GM21737 (cell line): ENCODE data around the gene KIF12.

Experiments used
- ATAC-seq: cut with Tn5 transposase; IDR thresholded peaks from one replicate; pipeline ENCODE4 v1.9.1; 2021; ENCODE audit warnings: mild to moderate bottlenecking, moderate library complexity; ENCODE audit not compliant: unreplicated experiment

KIF12 gene

DNA sequence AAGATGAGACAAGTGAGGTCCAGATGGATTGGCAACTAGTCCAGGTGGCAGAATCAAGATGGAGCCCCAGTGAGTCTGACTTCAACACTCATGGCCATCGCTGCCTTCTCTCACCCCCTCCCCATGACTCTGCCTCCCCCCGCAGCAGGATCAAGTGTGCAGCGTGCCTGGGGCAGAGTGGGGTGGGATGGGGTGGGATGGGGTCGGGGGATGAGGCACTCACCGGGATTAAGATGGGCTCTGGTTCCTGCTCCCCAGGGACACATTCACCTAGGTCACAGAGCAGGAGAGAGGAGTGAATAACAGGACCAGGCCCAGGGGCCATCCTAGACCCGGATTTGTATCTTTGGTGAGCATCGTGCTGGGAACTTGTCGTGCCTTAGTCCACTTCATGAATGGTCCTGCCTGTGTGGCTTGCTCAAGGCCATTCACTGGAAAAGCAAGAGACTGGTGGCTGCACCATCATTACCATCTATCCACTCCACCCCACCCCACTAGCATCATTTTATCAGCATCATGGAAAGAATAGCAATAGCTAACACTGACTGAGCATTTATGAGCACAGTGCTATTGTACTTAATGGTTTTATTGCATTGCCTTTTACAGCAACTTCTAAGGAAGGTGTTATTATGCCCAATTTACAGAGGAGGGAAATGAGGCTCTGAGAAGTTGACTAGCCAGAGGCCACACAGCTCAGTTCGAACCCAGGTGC lies 29.5 kb downstream of the KIF12 start:
- ATAC-seq, result no peak

DNA sequence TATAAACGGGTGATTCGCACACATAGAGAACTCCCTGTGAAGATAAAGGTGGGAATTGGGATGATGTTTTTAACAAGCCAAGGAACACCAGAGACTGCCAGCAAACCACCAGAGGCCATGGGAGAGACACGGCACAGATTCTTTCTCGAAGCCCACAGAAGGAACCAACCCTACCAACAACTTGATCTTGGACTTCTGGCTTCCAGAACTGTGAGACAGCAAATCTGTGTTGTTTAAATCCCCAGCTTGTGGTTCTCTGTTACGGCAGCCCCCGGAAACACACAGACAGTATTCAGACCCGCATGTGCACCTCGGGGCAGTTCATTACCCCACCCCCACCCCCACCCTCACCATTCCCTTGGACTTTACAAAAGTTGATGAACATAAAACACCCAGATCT lies 33.8 kb downstream of the KIF12 start:
- no peak for ATAC-seq

DNA sequence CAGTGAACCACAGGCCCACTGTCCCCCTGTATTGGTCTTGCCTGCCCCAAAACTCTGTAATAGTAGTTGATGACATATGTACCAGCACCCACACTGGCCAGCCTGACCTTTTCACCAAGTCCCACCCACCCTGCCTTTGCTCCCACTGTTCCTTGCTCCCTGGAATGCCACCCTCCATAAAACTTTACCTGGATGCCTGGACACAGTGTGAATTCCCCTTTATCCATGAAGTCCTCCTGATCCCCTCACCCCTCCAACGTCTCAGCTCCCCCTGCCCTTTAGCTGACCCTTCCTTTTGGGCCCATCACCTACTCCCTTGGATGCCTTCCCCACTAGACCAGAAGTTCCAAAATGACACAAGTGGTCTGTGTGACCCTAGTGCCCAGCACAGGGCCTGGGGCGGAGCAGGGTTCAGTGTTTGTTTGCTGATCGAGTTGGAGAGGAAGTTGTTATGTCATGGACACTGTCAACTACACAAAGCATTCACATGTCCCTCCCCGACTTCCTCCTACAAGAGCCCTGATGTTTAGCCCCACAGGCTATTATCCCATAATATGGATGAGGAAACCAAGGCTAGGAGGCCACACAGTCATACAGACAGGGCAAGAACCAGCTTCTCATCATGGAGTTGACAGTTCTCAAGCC lies 37.1 kb downstream of the KIF12 start:
- ATAC-seq, result no peak

DNA sequence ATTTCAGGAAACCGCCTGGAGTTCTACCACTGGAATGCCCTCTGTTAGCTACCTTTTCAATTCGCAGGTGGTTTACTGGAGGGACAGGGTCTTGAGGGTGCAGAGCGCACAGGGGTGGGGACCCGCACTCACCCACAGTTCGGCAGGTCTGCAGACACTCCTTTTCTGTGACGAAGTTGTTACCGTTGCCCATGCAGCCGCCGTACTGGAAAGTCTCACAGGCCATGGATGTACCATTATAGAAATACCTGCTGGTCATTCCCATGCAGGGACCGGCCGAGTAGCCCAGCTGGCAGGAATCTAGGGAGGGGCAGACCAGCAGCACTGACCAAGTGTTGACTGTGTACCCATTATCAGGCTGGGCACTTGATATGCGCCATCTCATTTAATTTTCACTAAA lies 37.8 kb downstream of the KIF12 start:
- no peak for ATAC-seq

DNA sequence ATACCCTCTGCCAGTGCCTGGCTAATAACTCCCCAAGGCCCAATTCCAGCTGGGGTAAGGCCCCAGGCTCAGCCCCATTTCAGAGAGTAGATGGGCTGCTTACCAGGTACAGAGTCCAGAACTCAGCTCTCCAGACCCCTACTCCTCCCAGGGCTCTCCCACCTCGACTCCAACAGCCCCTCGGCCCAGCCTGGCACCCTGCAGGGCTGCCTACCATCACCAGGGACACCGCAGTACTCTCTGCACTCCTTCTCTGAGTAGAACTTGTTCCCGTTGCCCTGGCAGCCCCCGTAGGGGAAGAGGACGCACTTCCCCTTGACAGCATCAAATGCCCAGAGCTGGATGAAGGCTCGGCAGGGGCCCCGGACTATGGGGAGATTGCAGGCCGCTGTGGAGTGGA lies 38.4 kb downstream of the KIF12 start:
- no peak for ATAC-seq

DNA sequence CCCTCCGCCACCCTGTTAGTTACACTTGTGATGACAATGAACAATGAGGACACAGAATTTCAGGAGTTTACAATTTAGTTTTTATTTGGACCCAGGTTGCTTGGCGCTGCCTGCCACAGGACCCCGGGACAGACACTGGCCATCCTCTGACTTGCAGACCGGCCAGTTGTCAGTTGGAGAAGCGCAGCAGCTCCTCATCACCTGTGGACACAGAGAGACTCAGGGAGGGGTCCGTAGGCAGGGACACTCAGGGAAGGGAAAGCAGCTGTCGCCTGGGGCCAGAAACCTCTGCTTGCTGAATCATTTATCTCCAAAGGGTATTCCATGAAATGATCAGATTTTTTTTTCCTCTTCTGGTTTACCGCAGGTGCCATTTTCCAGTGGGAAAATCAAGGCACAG lies 39.0 kb downstream of the KIF12 start:
- ATAC-seq, result no peak

DNA sequence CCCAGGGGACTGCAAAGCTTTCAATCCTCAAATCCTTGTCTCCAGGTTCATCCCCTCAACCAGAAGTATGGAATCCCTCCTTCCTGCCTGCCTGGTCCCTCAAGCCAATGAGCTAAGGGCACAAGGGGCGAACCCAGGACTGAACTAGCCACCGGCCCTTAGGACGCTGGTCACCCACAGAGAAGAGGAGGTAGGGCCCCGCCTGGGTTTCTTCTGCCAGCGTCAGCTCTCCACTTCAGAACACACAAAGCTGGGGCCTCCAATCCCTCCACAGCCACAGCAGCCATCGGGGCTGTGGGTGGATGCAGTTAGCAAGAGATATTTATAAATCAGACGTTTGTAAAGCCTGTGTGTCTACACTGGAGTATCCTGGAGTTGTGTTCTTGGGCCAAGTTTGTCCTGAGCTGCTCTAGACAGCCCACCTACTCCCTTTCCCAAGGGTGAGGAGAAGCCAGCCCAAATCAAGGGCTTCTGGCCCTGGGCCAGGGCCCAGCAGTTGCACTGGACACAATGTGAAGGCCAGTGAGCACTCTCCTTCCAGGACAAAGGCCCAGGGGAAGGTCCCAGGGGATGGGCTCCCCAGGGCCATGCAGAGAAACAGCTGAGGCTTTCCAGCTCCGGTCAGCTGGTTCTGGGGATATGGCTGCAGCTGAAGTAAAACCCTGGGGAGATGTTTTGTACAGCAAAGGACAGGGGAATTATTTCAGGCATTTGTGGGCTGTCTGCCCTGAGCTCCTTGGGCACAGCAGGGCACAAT lies 39.9 kb downstream of the KIF12 start:
- no peak for ATAC-seq

DNA sequence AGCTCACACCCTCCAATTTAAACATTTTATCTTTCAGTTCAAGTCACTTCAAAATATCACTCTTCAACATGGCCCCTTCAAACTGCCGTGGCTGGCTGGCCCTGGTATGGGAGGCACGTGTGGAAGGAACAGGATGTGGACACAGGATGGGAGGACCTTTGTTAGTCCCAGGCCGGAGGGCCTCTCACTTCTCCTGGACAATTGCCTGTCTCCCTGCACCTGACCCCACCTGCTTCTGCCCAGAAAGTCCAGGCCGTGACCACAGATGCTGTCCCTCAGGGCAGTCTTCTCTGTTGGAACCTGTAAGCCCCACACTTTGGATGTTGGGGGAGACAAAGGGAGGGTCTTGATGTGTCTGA lies 40.4 kb downstream of the KIF12 start:
- no peak for ATAC-seq

DNA sequence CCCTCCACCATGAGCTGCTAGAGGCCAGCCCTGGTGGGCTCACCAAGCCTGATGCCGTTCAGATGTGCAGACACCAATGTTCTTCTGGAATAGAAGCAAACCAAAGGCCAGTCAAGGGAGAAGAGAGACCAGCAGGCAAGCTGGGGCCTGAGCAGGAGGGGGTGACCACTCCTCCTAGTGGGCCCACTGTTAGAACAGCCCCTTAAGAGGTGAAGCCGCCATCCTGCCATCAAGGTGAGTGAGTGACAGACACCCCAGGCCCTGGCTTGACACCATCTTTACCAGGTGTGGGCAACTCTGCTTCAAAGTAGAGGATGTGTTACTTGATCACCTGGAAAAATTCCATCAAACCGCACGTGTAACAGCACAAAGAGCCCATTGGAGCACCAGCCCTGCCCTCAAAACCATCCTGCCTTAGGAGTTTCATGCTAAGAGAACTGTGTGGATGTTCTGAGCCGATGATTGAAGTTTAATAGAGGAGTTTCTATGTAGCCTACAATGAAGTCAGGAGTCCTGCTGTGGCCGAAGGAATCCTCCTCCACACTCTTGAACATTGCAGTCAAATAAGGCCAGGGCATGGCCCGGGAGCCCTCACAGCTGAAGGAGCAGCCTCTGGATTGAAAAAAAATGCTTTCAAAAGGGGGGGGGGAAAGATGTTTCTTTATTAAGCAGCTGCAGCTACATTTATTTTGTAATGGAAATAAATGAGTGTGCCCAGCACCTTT lies 41.8 kb downstream of the KIF12 start:
- ATAC-seq, result no peak

DNA sequence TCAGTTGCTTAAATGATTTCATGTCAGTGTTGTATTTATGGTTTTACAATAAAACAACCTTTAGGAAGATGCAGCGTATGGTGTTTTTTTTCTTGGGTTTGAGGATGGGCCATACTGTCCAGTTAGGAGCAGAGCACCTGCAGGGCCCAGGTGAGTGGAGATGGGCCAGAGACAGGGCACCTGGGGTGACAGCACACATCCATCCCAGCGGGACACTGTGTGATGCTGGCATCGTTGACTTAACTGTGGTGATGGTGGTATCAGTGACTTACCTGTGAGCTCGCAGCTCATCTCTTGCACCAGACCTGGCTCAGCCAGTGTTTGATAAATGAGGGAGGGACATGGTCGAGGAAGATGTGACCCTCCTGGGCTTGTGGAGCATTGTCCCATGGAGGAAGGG lies 42.6 kb downstream of the KIF12 start:
- no peak for ATAC-seq

DNA sequence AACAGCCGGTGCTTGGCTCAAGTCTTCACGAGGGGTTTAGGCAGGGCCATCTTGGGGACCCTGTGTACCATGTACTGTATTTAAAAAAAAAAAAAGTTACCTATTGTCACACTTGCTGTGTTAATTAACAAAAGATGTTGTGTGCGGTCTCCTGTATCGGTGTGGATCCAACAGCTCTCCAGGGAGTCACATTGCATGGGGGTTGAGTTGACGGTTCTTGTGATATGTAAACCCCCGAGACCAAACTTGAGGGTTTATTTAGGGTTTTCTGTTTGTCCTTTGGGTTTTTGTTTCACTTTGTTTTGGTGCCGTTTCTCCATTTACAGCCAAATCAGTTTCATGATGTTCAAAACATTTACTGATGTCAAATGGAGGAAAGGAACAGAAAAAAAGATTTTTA lies 43.2 kb downstream of the KIF12 start:
- no peak for ATAC-seq

DNA sequence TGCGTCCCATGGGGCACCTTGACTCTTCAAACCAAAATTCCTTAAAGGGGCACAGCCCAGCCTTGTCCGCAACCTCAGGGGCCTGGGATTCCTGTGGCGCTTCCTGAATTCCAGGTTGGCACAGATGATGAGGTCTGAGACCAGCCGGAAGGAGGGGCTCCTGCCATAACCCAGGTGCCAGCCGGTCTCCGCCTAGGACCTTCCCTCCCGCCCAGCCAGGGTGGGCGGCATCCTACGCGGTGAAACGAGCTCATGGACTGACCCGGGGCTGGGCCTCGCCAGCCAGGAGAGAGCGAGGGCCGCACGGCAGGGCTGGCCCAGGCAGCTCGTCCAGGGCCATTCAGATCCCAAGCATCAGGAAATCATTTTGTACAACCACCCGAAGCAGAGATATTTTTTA lies 44.0 kb downstream of the KIF12 start:
- ATAC-seq, result no peak

DNA sequence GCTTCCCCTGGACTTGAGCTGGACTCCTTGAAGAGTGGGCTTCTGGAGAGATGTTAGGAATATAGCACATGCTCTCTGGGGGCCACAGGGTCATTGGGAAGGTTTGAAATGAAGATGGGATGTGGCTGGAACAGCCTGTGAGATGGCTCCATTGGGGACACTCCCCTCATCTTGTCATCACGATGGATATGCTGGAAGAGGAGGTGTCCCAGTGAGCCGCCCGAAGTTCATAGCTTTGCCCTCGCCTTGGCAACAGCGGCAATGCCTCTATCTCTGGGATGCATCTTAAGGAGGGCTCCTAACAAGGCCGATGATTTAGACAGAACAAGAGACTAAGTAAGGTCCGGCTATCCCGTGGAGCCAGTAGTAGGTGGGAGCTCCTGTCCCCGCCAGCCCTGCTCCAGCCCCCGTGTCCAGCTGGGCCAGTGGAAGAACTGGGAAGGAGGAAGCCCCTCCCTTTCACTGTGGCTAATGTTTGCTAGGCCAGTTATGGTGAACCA lies 44.9 kb downstream of the KIF12 start:
- no peak for ATAC-seq

DNA sequence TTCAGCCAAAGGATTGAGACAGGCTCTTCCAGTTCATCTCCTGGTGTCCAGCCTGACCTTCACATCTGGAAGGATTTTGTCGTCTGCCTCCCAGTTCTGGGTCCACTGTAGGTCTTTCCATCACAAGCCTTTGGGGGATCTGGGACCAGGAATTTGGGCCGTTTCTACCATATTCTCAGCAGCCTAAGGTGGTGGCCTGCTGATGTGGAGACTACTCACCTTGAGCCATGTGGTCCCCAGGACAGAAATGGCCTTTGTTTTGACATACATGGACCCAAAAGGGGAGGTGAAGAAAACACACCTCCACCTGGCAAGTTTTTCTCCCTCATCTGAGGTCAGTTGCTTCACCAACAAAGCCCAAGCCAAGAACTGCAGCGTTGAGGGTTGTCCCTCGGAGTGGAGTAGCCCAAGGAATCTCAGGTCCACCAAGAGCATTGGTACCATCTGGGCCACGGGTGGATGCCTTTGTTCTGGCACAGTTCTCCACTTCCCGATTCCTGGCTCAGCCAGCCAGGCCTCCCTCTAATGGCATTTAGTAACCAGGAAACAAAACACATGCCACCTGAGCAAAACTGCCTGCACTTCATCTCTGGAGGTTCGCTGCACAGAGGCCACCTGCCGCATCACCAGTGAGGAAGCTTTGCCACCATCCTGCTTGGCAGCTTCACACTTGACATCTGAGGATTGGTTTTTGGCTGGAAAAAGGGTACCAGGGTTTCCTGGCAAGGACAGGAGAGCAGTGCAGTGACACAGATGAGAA lies 45.7 kb downstream of the KIF12 start:
- no peak for ATAC-seq

DNA sequence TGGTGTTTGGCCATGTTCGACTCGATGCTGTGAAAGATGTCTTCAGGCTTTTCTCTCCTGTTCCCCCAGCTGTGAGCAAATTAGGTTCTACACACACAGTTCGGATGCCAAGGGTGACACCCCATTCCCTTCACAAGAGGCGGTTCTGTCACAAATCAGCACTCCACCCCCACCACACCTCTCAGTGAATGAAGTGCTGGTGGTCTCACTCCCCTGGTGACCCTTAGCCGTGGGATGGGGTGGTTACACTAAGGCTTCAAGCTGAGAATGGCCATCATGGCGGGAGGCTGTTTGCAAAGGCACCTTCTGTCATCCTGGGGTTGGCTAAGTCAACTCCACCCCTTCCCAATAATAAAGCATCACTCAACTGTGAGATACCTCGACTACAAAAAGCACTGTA lies 47.4 kb downstream of the KIF12 start:
- no peak for ATAC-seq

DNA sequence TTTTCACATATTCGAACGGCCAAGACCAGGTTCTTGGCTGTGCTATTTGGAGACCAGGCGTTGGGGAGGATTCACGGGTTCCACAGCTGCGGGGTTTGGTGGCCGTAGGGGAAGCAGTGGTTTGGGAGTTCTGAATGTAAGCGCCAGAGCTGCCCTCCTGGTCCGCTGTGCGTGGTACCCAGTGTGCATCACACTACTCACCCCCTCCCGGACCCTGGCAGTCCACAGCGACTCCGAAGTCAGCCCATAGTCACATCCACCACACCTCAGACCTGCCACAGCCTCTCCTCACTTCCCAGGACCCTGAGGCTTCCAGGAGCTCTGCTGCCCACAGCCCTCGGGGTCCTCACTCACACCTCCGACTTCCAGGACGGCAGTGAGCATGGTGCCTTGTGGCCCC lies 47.8 kb downstream of the KIF12 start:
- no peak for ATAC-seq

DNA sequence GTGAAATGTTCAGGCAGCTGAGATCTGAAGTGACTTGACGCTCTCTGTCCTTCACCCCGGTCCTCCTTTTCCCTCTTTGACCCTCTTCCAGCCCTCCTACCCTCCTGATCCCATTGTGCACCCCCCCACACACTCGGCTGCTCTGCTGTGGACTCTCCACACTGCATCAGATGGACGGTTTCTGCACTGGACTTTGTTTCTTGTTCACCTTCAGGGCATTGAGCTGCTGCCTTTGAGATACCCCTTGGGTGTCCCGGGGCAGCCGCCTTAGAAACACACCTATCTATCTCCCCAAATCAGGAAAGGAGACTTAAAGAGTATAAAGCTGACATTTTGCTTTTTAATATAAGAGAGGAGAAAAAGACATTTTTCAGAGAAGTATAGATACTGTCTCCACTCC lies 48.4 kb downstream of the KIF12 start:
- no peak for ATAC-seq

DNA sequence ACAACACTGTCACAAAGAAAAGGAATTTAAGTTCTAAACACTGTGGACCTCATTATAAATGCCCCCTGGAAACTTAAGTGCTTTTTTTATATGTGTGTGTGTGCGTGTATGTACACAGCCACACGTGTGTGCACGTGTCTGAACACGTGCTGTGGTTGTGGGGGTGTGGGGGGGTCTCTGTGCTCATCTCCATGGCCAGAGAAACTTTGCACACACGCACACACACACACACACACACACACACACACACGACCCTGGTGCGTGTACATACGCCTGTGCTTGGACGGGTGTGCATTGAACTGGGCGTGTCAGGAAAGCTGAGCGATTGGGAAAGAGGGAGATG lies 48.9 kb downstream of the KIF12 start:
- no peak for ATAC-seq

DNA sequence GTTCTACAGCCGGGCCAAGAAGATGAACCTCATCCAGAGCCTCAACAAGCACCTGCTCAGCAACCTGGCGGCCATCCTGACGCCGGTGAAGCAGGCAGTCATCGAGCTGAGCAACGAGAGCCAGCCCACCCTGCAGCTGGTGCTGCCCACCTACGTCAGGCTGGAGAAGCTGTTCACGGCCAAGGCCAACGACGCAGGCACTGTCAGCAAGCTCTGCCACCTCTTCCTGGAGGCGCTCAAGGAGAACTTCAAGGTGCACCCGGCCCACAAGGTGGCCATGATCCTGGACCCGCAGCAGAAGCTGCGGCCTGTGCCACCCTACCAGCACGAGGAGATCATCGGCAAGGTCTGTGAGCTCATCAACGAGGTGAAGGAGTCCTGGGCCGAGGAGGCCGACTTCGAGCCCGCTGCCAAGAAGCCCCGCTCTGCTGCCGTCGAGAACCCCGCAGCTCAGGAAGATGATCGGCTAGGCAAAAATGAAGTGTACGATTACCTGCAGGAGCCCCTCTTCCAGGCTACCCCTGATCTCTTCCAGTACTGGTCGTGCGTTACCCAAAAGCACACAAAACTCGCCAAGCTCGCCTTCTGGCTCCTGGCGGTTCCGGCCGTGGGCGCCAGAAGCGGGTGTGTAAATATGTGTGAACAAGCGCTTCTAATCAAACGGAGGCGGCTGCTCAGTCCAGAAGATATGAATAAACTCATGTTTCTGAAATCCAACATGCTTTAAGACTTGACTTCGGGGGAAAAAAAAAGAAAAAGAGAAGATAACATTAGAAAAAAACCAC lies 49.5 kb downstream of the KIF12 start:
- ATAC-seq, result no peak
